ENCODE results near the gene GNG4.
"Not testable (repeated sequence)": the region's sequence is repeated elsewhere in the genome, so short reads cannot be mapped to it uniquely, and the experiment has no call there.

GNG4 gene

GRCh38 chr1:235622936-235623779, 26.4 kb downstream of the GNG4 start:
- no peak for DNase-seq

GRCh38 chr1:235619149-235619548, 30.4 kb downstream of the GNG4 start:
- not testable (repeated sequence) for DNase-seq

- no peak for DNase-seq
These were observed 31.8 kb downstream of the GNG4 start for GRCh38 chr1:235617808-235618207.

- no peak for DNase-seq
These were observed 32.4 kb downstream of the GNG4 start for GRCh38 chr1:235617140-235617539.

- DNase-seq: no peak
These were observed 35.1 kb downstream of the GNG4 start for GRCh38 chr1:235614442-235614954.

- DNase-seq: no peak
These were observed 36.0 kb downstream of the GNG4 start for GRCh38 chr1:235613602-235614001.

- DNase-seq: no peak
These were observed 36.8 kb downstream of the GNG4 start for GRCh38 chr1:235612761-235613160.

GRCh38 chr1:235610157-235610556, 39.4 kb downstream of the GNG4 start:
- no peak for DNase-seq

- no peak for DNase-seq
These were observed 41.3 kb downstream of the GNG4 start for GRCh38 chr1:235608278-235608677.

GRCh38 chr1:235607284-235607683, 42.3 kb downstream of the GNG4 start:
- no peak for DNase-seq

GRCh38 chr1:235601104-235601503, 48.5 kb downstream of the GNG4 start:
- no peak for DNase-seq

- no peak for DNase-seq
These were observed 50.0 kb downstream of the GNG4 start for GRCh38 chr1:235599536-235599935.

GRCh38 chr1:235597867-235598553, 51.6 kb downstream of the GNG4 start:
- DNase-seq: no peak

GRCh38 chr1:235595079-235595478, 54.5 kb downstream of the GNG4 start:
- no peak for DNase-seq

GRCh38 chr1:235594281-235594895, 55.2 kb downstream of the GNG4 start:
- DNase-seq: not testable (repeated sequence)

- no peak for DNase-seq
These were observed 60.6 kb downstream of the GNG4 start for GRCh38 chr1:235588916-235589515.

GRCh38 chr1:235588156-235588555, 61.4 kb downstream of the GNG4 start:
- no peak for DNase-seq

GRCh38 chr1:235586992-235587391, 62.6 kb downstream of the GNG4 start:
- DNase-seq: no peak

- DNase-seq: no peak
These were observed 63.2 kb downstream of the GNG4 start for GRCh38 chr1:235586413-235586812.

GRCh38 chr1:235584973-235585372, 64.6 kb downstream of the GNG4 start:
- no peak for DNase-seq

GRCh38 chr1:235583511-235584001, 66.0 kb downstream of the GNG4 start:
- DNase-seq: no peak

- DNase-seq: no peak
These were observed 67.5 kb downstream of the GNG4 start for GRCh38 chr1:235582130-235582529.

- no peak for DNase-seq
These were observed 69.7 kb downstream of the GNG4 start for GRCh38 chr1:235579891-235580290.

Data from SIG-M5 (cell line).